ENCODE data around the gene SCN7A. TPM values are rescaled to one million over a fixed set of nuclear protein-coding genes. Genes with fewer than 3 reads are reported as not detected.

Gene SCN7A
- total and polyA plus RNA-seq, 4 donors, result under 0.01 to 5.0 (median 3.6) TPM; not detected in 1

DNA sequence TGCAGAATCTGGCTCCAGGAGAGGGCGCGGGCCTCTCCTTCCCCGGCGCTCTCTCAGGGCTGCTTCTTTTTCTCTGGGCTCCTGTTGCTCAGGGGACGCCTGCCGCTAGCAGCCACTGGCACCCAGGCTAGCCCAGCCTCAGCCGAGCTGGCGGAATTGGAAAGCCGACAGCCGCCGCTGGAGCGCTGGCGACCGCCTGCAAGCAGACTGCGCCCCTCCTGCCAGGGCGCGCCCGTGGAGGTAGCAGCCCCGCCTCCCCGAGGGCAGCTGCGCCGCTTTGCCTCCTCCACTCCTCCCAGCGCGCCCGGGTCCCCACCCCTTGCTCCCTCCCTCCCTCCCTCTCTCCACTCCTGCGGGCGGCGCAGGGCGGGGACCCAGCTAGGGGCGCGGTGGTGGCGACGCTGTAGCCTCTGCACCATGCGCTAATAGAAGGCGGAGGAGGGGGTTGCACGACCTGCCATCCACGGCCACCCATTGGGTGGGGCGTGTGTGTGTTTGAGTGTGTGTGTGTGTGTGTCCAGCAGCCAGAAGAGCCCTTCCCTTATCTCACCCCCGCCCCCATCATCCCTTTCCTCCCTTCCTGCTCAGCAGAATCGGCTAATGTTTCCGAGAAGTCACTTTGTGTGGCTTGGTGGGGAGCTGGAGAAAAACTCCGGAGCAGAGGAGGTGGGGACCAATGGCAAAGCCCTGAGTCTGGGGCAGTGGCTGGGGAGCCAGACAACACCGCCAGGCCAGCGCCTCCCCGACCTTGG, 118.1 kb downstream of the SCN7A start, which contains the start of gene SCN9A:
SCN9A (minus strand) TSS at position 209 of the 752 bp plus-strand sequence. CDS start 64,188 bp downstream, outside the sequence.
- no peak within 1 kb of the TSS for H3K27ac ChIP-seq (ENCODE audit: low read depth in 1 of 2, low read length in 2 of 2)
- peak within 1 kb of the TSS; percentile 2 to 68 for H3K4me3 ChIP-seq (ENCODE audit: low read length in 2 of 2)

DNA sequence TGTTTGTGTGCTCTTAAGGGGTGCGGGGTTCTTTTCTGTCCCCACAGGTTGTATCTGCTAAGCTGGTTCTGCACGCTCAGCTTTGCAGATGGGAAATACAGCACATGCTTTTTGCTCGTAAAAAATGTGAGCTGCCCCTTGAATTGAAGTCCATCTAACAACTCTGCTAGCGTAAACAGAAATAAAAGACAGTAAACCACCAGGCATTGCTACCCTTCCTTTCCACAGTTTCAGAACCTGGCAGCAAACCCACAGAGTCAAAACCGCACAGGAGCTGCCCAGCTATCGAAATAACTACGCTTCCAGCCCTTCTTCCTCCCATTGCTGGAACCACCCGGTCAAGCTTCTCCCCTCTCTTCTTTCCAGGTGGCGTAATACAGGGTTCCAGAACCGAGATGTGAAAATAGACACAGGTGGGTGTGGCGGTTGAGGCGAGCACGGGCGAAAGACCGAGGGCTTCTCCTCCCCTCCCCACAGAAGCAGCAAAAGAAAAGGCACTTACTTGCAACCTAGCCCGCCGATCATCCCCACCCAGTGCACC, 118.8 kb downstream of the SCN7A start:
- Histone ChIP-seq H3K9me3 (ENCODE audit: control insufficient read depth, low read length) (no peaks in the 10 kb centered on the region), H3K4me1 (ENCODE audit: control insufficient read depth in 1 of 2, insufficient read depth in 2 of 2, low read length in 2 of 2) (no peaks in the 10 kb centered on the region), H3K27ac (ENCODE audit: low read depth in 1 of 2, low read length in 2 of 2) (no peak overlapping the region), H3K27me3 (ENCODE audit: control insufficient read depth in 1 of 2, insufficient read depth in 2 of 2, low read length in 1 of 2) (no peaks in the 10 kb centered on the region), H3K36me3 (ENCODE audit: control insufficient read depth in 1 of 2, insufficient read depth in 2 of 2, low read length in 1 of 2) (no peaks in the 10 kb centered on the region), H3K4me3 (ENCODE audit: low read length in 2 of 2) (peak overlapping the region; percentile 2 to 68)
- intact Hi-C loops (cut with DNase I), result no loop called here
- WGBS, 2 donors, result 1 to 2% methylated on average over 17 of the region's 17 CpGs
- peak; percentile 4 for ATAC-seq (ENCODE audit: low FRiP score)
- no peak for DNase-seq

More for the DNA sequence above, 118.1 kb downstream of the SCN7A start, which contains the start of gene SCN9A:
- 0% methylated on average over 34 to 45 of the region's 45 CpGs for WGBS, 2 donors
- H3K36me3 ChIP-seq (ENCODE audit: control insufficient read depth in 1 of 2, insufficient read depth in 2 of 2, low read length in 1 of 2), result no peaks in the 10 kb centered on the region
- DNase-seq, result peak; percentile 79 to 91
- no peaks in the 10 kb centered on the region for H3K4me1 ChIP-seq (ENCODE audit: control insufficient read depth in 1 of 2, insufficient read depth in 2 of 2, low read length in 2 of 2)
- no peaks in the 10 kb centered on the region for H3K9me3 ChIP-seq (ENCODE audit: control insufficient read depth, low read length)
- intact Hi-C loops (cut with DNase I), result no loop called here
- no peaks in the 10 kb centered on the region for H3K27me3 ChIP-seq (ENCODE audit: control insufficient read depth in 1 of 2, insufficient read depth in 2 of 2, low read length in 1 of 2)
- peak; percentile 92 for ATAC-seq (ENCODE audit: low FRiP score)

DNA sequence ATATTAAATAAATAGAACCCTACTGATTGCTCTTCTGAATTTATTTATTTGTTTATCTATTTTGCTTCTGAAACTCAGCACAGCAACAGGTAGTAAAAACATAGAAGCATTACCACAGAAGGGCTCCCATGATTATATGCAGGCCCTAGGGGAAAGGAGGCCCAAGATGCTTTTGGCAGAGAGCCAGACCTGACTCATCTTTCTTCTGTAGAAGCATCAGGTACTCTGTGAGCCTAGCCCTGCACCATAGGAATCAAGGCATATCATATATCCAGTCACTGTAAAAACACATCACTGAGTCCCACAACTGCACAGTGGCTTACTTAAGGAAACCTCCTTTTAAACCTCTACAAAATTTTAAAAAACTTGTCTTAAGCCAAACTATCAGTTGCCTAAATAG, 120.1 kb downstream of the SCN7A start:
- Histone ChIP-seq H3K36me3 (ENCODE audit: control insufficient read depth in 1 of 2, insufficient read depth in 2 of 2, low read length in 1 of 2) (no peaks in the 10 kb centered on the region), H3K4me1 (ENCODE audit: control insufficient read depth in 1 of 2, insufficient read depth in 2 of 2, low read length in 2 of 2) (no peaks in the 10 kb centered on the region), H3K27me3 (ENCODE audit: control insufficient read depth in 1 of 2, insufficient read depth in 2 of 2, low read length in 1 of 2) (no peaks in the 10 kb centered on the region), H3K4me3 (ENCODE audit: low read length in 2 of 2) (no peak overlapping the region), H3K9me3 (ENCODE audit: control insufficient read depth, low read length) (no peaks in the 10 kb centered on the region), H3K27ac (ENCODE audit: low read depth in 1 of 2, low read length in 2 of 2) (no peak overlapping the region)
- ATAC-seq (ENCODE audit: low FRiP score), result no peak
- intact Hi-C loops (cut with DNase I), result no loop called here
- no peak for DNase-seq

DNA sequence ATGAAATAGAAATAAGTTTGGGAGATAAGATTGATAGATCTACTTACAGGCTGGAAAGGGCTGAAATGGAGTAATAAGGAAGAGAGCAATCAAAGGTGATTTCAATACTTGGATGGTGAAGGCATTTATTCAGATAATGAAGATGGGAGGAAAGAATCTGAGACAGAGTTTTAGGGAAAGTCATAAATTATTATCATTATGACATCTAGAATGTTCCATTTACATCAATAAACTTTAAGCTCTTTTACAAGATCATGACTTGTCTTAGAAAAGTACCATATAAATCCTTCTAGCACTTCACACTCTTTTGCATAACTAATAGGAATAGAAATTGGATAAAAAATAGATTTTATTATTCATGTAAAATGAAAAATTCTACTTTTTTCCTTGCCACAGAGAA, 120.5 kb downstream of the SCN7A start:
- intact Hi-C loops (cut with DNase I), result no loop called here
- no peaks in the 10 kb centered on the region for H3K36me3 ChIP-seq (ENCODE audit: control insufficient read depth in 1 of 2, insufficient read depth in 2 of 2, low read length in 1 of 2)
- H3K4me1 ChIP-seq (ENCODE audit: control insufficient read depth in 1 of 2, insufficient read depth in 2 of 2, low read length in 2 of 2), result no peaks in the 10 kb centered on the region
- no peaks in the 10 kb centered on the region for H3K9me3 ChIP-seq (ENCODE audit: control insufficient read depth, low read length)
- no peak overlapping the region for H3K4me3 ChIP-seq (ENCODE audit: low read length in 2 of 2)
- no peak for DNase-seq
- H3K27me3 ChIP-seq (ENCODE audit: control insufficient read depth in 1 of 2, insufficient read depth in 2 of 2, low read length in 1 of 2), result no peaks in the 10 kb centered on the region
- ATAC-seq (ENCODE audit: low FRiP score), result no peak
- no peak overlapping the region for H3K27ac ChIP-seq (ENCODE audit: low read depth in 1 of 2, low read length in 2 of 2)

DNA sequence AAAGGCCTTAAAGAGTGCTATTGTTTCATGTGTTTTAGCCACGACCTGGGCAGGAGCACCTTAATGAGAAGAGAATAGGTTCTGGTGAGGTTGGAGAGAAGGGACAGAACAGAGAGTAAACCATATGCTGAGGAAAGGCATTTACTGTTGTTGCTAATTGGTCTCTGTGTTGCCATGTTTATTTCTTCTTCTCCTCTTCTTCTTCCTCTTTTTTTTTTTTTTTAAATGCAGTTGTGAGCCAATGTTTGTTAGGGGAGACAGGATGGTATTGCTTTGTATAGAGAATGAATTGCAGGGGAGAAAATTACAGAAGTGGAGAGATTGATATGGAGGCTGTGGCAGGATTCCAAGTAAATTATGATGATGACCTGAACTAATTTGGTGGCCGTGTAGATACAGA, 120.9 kb downstream of the SCN7A start:
- Histone ChIP-seq H3K4me3 (ENCODE audit: low read length in 2 of 2) (no peak overlapping the region), H3K9me3 (ENCODE audit: control insufficient read depth, low read length) (no peaks in the 10 kb centered on the region), H3K27me3 (ENCODE audit: control insufficient read depth in 1 of 2, insufficient read depth in 2 of 2, low read length in 1 of 2) (no peaks in the 10 kb centered on the region), H3K36me3 (ENCODE audit: control insufficient read depth in 1 of 2, insufficient read depth in 2 of 2, low read length in 1 of 2) (no peaks in the 10 kb centered on the region), H3K4me1 (ENCODE audit: control insufficient read depth in 1 of 2, insufficient read depth in 2 of 2, low read length in 2 of 2) (no peaks in the 10 kb centered on the region), H3K27ac (ENCODE audit: low read depth in 1 of 2, low read length in 2 of 2) (no peak overlapping the region)
- 42 to 47% methylated on average over 2 of the region's 2 CpGs for WGBS, 2 donors
- DNase-seq (no peak), ATAC-seq (ENCODE audit: low FRiP score) (no peak)
- intact Hi-C loops (cut with DNase I), result no loop called here

DNA sequence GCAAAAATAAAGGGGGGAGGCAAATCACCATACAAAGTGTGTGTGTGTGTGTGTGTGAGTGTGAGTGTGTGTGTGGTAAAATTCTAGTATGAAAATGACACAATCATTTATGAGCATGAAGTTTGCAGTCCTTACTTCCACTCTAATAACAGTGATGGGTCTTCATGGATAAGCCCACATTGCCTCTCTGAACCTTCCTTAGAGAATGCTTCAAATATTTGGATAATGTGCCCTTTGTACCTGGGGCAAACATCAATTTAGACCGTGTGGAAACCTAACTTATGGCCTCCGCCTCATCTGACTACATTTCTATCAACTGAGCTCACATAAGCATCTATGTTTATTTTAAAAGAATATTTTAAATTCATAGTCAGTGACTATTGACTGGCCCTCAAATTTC, 122.0 kb downstream of the SCN7A start:
- no peak for DNase-seq
- ATAC-seq (ENCODE audit: low FRiP score), result no peak
- Histone ChIP-seq H3K27ac (ENCODE audit: low read depth in 1 of 2, low read length in 2 of 2) (no peak overlapping the region), H3K27me3 (ENCODE audit: control insufficient read depth in 1 of 2, insufficient read depth in 2 of 2, low read length in 1 of 2) (no peaks in the 10 kb centered on the region), H3K36me3 (ENCODE audit: control insufficient read depth in 1 of 2, insufficient read depth in 2 of 2, low read length in 1 of 2) (no peaks in the 10 kb centered on the region), H3K4me3 (ENCODE audit: low read length in 2 of 2) (no peak overlapping the region), H3K9me3 (ENCODE audit: control insufficient read depth, low read length) (no peaks in the 10 kb centered on the region), H3K4me1 (ENCODE audit: control insufficient read depth in 1 of 2, insufficient read depth in 2 of 2, low read length in 2 of 2) (no peaks in the 10 kb centered on the region)
- intact Hi-C loops (cut with DNase I), result no loop called here
- WGBS, 2 donors, result 63 to 69% methylated on average over 2 of the region's 2 CpGs

DNA sequence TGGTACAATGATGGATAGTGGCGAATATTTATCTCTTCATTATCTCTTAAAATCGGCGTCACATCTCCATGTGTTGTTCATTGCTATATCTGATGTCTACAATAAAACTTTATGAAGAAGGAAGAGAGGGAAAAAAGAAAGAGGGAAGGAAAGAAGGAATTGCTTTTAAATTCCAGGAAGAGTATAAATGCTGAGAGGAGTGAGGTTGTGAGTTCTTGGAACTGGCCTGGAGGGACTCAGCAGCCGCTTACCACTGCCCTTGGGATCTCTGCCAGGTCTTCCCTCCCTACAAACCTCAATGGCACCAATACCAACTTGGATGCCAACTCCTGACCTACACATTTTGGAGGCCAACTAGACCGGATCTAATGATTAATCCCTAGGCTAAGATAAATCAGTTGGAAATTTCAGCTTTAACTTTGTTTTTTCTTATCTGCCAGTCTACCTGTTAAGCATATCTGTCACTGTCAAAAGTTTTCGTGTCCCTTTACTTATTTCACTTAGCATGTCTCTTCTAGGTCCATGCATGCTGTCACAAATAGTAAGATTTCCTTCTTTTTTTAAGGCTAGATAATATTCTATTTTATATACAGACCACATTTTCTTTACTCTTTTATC, 128.1 kb downstream of the SCN7A start:
- H3K27ac ChIP-seq (ENCODE audit: low read depth in 1 of 2, low read length in 2 of 2), result no peak overlapping the region
- no peak overlapping the region for H3K4me3 ChIP-seq (ENCODE audit: low read length in 2 of 2)
- ATAC-seq (ENCODE audit: low FRiP score), result no peak
- intact Hi-C loops (cut with DNase I), result no loop called here
- no peaks in the 10 kb centered on the region for H3K9me3 ChIP-seq (ENCODE audit: control insufficient read depth, low read length)
- H3K36me3 ChIP-seq (ENCODE audit: control insufficient read depth in 1 of 2, insufficient read depth in 2 of 2, low read length in 1 of 2), result no peaks in the 10 kb centered on the region
- H3K4me1 ChIP-seq (ENCODE audit: control insufficient read depth in 1 of 2, insufficient read depth in 2 of 2, low read length in 2 of 2), result no peaks in the 10 kb centered on the region
- no peak for DNase-seq
- no peaks in the 10 kb centered on the region for H3K27me3 ChIP-seq (ENCODE audit: control insufficient read depth in 1 of 2, insufficient read depth in 2 of 2, low read length in 1 of 2)
- WGBS, 2 donors, result 65 to 70% methylated on average over 6 of the region's 6 CpGs

DNA sequence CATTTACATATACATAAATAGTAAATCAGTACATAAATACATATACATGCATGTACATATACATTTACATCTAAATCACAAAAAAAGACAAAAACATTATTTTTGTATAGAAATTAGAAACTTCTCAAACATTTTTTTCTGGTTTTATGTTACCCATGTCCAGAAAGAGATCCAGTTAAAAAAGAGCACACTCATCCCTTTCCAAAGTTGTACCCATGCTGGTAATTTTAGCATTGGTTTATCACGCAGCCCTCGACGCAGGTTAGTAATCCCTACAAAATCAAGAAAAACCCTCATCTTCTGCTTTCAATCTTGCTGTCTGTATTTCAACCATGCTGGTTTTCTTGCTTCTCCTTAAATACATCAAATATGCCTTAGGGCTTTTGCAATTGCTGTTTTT, 128.8 kb downstream of the SCN7A start:
- no peak for DNase-seq
- no peak for ATAC-seq (ENCODE audit: low FRiP score)
- WGBS, 2 donors, result 87 to 92% methylated on average over 3 of the region's 3 CpGs
- Histone ChIP-seq H3K27ac (ENCODE audit: low read depth in 1 of 2, low read length in 2 of 2) (no peak overlapping the region), H3K4me3 (ENCODE audit: low read length in 2 of 2) (no peak overlapping the region), H3K36me3 (ENCODE audit: control insufficient read depth in 1 of 2, insufficient read depth in 2 of 2, low read length in 1 of 2) (no peaks in the 10 kb centered on the region), H3K4me1 (ENCODE audit: control insufficient read depth in 1 of 2, insufficient read depth in 2 of 2, low read length in 2 of 2) (no peaks in the 10 kb centered on the region), H3K9me3 (ENCODE audit: control insufficient read depth, low read length) (no peaks in the 10 kb centered on the region), H3K27me3 (ENCODE audit: control insufficient read depth in 1 of 2, insufficient read depth in 2 of 2, low read length in 1 of 2) (no peaks in the 10 kb centered on the region)
- intact Hi-C loops (cut with DNase I), result no loop called here
